NK-92 (cell line): ENCODE results near the gene OSBPL7.

Experiments
- DNase-seq: peaks from one replicate; lab custom pipeline; 2025; ENCODE audit not compliant: unreplicated experiment; lab: John Stamatoyannopoulos, UW

The OSBPL7 gene, protein sequence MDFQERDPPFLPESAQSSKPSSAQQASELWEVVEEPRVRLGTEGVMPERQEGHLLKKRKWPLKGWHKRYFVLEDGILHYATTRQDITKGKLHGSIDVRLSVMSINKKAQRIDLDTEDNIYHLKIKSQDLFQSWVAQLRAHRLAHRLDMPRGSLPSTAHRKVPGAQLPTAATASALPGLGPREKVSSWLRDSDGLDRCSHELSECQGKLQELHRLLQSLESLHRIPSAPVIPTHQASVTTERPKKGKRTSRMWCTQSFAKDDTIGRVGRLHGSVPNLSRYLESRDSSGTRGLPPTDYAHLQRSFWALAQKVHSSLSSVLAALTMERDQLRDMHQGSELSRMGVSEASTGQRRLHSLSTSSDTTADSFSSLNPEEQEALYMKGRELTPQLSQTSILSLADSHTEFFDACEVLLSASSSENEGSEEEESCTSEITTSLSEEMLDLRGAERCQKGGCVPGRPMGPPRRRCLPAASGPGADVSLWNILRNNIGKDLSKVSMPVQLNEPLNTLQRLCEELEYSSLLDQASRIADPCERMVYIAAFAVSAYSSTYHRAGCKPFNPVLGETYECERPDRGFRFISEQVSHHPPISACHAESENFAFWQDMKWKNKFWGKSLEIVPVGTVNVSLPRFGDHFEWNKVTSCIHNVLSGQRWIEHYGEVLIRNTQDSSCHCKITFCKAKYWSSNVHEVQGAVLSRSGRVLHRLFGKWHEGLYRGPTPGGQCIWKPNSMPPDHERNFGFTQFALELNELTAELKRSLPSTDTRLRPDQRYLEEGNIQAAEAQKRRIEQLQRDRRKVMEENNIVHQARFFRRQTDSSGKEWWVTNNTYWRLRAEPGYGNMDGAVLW

DNA sequence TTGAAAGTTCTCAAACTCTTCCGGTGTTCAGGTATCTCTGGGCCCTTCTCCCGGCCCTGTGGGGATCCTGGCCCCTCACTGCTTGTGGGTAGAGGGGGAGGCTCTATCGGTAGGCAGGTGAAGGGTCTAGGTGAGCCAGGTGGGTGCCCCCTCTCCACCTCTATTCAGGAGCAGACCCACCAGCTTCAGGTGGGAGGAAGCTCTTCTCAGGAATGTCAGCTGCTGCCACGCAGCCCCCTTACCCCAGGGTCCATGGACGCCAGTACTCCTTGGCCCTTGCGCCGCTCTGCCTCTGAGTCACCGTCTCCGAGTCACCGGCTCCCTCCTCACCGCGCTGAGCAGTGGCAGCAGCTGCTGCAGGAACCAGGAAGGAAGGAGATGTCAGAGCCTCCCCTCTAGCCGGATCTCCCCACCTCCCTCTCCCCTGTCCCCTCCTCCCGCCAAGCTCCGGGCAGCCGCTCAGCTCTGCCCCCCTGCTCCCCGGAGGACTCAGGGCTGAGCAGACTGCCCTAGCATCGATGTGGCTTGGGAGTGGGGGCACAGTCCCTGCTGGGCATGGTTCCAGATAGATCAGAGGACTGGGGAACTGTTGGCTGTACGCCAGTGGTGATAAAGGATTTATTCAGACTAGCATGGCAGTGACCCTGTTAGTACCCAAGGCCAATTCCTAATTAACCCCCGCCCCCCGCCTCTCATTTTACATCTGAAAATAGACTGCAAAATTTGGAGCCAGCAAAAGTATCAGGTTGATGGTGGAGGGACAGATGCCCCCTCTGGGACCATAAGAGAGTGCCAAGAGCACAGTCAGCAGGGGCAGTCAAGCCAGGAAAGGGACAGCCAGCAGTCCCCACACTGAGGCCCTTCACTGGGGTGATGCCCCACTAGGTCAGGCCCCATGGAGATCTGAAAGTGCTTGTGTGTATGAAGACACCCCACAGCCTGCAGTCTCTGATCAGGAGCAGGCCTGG, at the start of gene OSBPL7:
TSS of gene OSBPL7 (minus strand) at position 371 of the 968 bp plus-strand sequence. CDS start 1,516 bp downstream, outside the sequence.
- DNase-seq = no peak

DNA sequence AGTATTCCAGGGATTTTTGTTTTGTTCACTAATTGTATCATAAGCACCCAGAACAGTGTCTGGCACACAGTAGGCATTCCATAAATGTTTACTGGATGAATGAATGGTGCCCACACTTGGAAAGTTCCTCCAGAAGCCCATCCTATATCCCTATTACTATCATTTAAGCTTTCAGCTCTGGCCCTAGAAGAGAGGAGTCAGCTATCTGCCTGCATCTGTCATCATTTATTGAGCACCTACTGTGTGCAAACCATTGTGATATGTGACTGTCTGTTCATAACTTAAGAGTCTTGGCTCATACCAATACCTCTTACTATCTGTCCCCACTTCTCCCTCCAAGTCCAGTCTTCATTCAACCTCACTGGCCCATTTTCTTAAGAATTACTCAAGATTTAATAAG, 49.5 kb upstream of the OSBPL7 start:
- DNase-seq = no peak

DNA sequence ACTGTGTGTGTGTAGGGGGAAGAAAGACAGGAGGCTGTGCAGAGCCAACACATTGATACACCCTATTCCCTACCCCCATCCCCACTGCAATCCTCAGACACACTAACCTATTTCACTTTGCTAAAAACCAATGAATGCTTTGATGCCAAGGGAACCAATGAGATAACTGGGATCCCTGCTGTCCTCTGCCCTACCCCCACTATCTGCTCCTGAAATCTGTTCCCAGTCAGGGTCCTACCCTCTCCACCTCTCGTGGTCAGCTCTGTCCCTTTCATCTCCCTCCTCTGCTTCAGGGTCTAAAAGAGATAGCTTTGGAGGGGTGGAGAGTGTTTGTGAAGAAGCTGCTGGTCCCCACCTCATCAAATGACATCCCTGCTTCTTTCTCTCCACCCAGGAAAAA, 48.5 kb upstream of the OSBPL7 start:
- no peak for DNase-seq

DNA sequence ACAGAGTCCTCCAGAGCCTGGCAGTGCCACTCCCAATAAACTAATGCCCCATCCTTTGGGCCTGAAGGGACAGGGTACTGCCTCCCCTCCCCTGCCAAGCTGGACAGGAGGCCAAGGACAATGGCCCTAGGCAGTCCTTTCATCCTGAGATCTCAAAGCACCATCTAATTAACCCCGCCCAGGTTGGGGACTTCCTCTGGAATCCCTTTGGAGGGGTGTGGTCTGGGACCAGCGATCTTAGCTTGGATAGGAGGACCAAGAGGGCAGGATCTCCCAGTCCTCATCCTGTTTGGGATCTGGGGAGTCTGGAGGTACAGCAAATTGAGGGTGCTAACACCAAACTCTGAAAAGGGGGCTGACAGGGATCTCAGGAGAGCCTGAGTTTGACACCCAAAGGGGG, 47.5 kb upstream of the OSBPL7 start:
- no peak for DNase-seq

DNA sequence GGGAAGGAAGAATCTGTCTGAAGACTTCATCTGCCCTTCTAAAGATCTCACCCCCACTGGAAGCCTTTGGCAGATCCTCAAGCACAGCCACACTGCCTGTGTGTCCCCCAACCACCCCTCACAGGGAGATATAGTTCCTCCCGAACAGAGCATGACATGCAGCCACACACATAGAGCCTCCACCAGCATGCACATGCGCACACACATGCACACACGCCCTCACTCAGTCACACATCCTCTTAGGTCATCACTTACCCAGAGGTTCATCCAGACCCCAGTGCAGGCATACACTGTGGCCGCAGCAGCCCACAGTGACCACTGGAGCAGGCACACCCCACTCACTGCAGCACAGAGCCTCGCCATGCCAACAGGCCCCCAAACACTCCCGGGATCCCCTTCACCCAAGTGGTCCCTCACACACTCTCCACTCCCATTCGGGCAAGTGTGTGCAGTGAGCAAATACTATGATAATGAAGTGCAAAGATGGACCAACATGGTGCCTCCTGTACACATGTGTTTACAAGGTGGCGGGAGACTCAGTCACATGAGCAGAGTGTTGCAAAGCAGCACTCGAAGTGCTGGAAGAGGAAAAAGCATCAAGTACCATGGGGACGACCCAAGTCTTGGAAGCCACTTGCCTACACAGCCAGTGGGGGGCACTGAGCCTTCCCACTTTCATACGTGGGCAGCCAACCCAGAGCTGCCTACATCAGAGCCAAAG, 46.4 kb upstream of the OSBPL7 start:
- DNase-seq = no peak

DNA sequence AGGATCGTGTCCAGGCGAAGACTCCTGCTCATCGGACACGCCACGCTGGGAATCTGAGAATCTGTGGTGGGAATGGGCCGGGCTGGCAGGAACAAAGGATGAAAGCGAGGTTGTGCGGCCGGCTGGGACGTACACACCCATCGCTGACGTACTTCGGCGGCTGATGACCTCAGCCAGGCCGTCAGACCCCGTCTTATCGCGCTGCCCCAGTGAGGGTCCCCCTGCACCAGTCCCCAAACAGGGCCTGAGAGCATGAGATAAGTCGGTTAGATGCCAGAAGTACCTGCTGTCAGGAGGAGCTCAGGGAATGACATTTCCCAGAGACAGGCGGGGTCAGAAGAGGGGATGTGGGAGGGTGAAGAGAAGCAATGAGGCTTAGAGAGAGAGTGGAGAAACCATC, 45.3 kb upstream of the OSBPL7 start:
- DNase-seq = no peak

DNA sequence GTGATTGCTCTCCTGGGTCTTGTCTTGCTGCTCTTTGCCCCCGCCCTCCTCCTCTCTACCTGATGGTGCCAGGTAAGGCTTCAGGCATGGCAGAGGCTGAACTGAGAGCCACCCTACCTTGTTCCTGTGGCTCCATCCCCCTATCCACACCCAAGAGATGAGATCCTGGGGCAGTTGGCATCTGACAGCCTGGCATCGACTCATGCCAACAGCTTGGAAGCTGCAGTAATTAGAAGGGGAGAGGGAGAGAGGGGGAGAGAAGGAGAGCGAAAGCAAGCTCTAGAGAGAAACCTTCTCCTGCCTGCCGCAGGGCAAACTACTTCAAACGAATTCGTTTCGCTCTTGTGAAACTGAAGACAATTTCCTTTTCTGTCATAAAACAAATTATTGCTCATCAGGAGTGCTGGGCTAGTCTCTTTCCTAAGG, 43.2 kb upstream of the OSBPL7 start:
- no peak for DNase-seq

DNA sequence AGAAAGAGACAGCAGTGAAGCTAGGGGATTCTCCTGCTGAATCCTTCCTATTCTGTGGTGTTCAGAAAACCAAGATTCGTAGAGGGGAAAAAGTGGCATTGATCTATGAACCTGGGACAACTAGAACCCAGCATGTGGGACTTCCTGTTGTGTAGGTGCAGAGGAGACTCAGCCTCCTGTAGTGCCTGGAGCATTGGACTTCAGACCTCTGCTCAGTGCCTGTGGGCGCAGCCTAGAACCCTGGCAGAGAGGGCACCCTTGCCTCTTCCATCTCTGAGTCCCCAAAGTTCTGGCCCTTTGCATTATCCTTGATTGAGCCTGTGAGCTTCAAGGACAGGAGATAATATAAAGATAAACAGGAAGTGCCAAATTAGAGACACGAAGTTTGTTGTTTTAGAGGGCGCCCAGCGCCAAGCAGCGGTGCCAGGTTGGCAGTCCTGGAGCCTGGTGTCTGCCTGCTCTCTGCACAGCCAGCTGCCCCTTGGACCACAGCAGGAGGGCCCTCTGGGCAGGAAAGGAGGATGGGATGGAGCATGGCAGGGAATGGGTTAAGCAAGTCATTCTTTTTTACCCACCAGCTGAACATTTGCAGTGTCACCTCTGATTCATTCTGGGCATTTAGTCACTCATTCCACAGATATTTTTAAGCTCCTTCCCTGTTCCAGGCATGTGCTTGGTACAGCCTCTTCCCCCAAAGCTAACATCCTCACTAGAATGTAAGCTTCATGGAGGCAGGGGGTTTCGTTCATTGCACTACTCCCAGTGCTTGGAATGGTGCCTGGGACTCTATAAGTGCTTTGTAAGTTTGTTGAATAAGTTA, 41.2 kb upstream of the OSBPL7 start:
- DNase-seq = no peak

DNA sequence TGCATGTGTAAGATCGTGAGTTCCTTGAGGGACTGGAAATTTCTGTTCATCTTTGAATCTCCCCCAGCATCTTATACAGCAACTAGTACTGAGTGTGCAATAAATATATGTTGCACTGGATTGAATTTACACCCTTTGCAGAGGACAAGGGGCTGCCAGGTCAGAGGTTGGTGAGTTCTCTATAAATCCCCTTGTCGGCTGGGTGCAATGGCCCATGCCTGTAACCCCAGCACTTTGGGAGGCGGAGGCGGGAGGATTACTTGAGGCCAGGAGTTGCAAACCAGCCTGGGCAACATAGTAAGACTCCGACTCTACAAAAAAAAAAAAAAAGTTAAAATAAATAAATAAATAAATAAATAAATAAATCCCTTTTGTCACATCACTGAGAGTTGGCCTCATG, 38.8 kb upstream of the OSBPL7 start:
- no peak for DNase-seq

DNA sequence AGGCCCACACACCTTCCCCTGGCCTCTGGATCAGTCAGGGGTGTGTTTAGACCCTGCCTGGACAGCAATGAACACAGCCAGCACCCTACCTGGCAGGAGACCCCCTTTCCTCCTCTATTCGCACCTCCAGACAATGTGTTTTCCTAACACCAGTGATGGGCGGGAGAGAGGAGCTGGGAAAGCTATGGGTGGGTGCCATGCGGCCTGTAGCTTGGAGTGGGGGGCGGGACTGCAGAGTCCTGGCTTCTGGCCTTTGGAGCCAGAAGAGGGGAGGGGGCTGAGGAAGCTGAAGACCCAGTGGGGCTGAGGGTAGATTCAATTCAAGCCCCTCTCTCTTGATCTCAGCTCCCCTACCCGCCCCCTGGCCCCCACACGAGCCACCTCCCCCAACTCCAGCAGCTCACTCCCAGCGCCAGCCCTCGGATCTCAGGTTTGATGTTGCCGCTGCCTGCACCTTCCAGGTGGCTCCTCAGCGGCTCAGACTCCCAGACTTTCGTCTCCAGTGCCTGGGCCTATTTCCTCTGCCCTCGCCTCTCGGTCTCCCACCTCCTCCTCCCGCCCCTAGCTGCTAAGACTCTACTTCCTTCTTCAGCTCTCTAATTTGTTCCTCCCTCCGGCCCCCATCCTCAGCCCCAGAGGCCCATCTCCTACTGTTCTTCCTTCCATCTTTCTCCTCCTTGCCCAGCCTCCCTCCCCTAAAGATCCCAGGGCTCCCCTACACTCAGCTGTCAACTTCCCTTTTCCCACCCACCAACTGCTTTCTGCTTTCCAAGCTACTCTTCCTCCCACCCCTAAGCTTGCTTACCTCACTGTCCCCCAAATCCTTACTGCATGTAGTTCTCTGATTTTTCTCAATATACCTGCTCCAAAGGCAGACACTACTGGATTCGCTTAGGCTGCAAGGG, 36.2 kb upstream of the OSBPL7 start:
- no peak for DNase-seq

DNA sequence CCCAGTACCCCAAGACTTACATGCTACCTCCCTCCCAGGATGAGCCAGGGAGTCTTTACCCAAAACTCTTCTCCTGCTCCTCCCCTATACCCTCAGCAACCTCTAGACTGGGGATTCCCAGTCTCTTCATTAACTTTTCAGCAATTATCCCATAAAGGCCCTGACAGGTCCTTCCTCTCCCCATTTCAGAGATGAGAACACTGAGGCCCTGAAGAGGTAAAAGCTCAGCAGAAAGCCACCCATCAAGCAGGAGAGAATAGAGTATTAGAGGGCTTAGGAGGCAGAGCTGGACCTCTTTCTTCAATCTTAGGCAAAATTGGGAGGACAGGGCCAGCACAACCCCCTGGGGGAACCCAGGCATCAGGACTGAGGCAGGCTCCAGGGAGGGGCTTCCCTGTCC, 35.2 kb upstream of the OSBPL7 start:
- no peak for DNase-seq

DNA sequence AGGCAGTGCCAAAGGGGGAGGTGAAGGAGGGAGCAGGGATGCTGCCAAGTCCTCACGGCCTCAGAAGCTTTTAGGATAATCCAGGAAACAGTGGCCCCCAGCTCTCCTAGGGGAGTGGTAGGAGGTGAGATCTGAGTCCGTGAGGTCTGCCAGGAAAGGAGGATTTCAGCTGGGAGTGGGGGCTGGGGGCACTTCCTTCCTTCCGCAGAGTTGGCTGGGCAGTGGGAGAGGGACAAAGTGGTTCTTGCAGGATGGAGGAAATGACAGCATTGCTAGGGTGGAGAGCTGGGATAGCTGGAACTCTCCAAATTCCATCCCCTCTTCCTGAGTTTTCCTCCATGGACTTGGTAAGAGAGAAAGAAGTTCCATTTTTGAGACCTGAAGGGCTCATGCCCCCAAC, 34.1 kb upstream of the OSBPL7 start:
- no peak for DNase-seq

DNA sequence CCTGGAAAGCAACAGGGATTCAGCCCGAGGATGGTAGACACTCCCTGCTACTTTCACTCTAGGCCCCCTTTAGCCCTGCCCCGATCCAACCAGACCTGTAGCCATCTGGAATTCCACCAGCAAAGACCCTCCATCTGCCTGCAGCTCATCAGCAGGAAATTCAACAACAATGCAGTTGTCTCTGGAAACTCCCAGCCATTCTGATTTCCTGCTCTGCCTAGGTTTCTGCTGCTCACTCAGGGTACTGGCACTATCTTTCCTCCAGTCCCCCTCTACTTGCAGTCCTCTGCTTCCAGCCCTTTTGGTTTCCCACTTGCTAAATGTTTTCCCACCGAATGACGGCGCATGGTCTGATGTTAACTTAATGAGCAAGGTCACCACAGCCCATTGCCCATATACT, 32.0 kb upstream of the OSBPL7 start:
- DNase-seq = no peak

DNA sequence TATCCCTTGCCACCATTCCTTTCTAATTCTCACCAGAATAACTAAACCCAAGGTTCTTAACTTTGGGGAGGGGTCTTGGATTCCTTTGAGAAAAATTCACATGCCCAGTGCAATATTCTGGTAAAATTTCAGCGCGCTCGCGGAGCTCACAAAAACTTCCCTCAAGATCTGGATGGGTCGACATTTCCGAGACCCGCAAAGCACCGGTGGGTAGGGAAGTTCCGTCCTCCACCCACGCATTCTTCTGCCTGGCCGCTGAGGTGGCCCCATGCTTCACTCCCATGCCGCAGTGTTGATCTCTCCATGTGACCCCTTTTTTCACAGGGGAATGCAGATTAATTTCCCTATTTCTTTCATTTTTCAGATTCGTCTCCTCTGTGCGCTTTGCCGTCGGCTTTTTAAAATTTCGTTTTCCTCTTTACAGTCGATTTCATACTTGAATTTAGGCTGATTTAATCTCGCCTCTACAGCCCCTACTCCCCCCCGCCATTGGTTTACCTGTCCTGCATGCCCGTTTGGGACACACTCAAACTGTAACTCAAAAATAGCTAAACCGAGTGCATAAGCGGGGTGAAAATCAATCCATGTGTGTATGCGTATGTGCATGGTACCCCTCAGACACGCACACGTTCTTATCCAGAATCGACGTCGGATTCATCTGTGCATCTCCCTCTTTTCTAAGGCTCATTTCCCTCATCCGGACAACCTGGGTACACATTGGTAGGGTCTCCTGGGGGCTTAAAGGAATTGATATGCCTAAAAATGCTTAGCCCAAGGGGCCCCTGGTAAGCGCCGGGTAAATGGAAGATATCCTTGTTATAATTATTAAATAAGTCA, 30.7 kb upstream of the OSBPL7 start:
- DNase-seq = no peak

DNA sequence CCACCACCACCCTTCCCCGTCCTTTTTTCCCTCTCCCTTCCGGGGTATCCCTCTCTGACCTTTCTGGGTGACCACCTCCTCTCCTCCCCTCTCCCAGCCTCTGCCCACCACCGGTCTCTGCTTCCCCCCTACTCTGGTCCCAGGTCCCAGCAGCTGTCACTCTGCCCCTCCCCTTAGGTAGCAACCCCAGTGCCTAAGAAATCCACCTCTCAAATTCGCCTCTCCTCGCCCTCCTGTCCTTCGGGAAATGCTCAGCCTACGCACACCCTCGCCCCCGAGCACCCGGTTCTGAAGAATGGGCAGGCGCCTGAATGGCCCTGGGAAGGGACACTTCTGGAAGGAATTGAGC, 30.1 kb upstream of the OSBPL7 start:
- DNase-seq = no peak

DNA sequence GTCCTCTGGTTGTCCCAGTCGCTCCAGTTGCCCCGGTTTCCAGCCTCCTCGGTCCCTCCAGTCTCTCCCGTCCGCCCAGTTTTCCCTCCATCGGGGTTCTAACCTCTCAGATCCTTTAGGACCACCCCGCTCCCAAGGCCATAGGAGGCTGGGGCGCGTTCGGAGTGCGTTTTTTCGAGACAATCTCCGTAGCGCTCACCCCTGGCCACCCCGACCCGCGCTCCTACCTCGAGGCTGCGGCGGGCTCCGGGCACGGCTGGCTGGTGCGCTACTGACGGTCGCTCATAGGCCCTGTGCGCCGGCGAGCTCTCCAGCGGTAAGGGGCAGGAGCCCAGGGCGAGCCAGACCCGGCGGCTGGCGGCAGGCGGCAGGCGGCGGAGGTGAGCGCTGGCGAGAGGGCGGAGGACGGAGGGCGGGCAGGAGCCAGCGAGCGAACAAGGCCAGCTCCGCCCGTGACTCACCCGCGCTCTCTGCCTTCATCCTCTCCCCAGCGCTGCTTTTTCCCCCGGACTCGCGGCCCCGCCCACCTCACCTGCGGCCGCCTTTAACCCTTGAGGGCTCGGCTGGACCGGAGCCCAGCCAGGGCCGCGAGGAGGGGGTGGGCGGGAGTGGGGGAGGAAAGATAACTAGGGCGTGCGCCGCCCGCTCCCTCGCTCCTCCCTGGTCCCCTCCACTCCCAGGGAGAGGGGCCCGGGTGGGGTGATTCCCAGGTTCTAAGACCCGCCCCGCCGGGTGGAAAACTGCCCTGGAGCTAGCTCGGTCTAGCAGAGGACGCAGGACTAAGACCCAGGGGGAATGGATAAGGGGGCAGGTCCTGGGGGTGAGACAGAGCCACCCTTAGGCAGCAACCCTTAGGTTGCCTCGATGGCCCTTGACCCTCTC, 29.3 kb upstream of the OSBPL7 start, which contains the start of gene SP6:
TSS of gene SP6 (minus strand) at position 472 of the 882 bp plus-strand sequence. CDS start 2,734 bp downstream, outside the sequence.
- DNase-seq = no peak

DNA sequence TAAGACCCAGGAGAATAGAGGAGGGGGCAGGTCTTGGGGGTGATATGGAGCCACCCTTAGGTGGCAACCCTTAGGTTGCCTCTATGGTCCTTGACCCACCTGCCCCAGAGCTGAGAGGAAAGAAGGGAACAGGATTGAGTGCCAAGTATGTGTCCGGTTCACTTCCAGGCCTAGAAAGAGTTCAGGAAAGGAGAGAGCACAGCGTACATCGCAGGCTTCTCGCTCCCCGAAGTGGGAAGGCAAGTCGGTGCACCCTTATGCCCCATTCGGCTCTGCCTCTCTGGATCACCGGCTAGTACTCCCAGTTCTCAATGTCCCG, 28.7 kb upstream of the OSBPL7 start:
- no peak for DNase-seq
